ENCODE results near the gene POLR2J.
"Not testable (repeated sequence)": the region's sequence is repeated elsewhere in the genome, so short reads cannot be mapped to it uniquely, and the experiment has no call there.

POLR2J gene

GRCh38 chr7:102494473-102495149 lies 15.9 kb upstream of the POLR2J start:
- DNase-seq (ENCODE audit: low read depth) = not testable (repeated sequence)

GRCh38 chr7:102494026-102494425 lies 15.3 kb upstream of the POLR2J start:
- not testable (repeated sequence) for DNase-seq (ENCODE audit: low read depth)

- not testable (repeated sequence) for DNase-seq (ENCODE audit: low read depth)
These were observed 14.7 kb upstream of the POLR2J start for GRCh38 chr7:102493220-102493935.

GRCh38 chr7:102490529-102491075 lies 11.9 kb upstream of the POLR2J start:
- DNase-seq (ENCODE audit: low read depth) = not testable (repeated sequence)

GRCh38 chr7:102484317-102484716 lies 5.6 kb upstream of the POLR2J start:
- DNase-seq (ENCODE audit: low read depth) = not testable (repeated sequence)

- DNase-seq (ENCODE audit: low read depth) = not testable (repeated sequence)
These were observed 3.2 kb upstream of the POLR2J start for GRCh38 chr7:102481962-102482361.

GRCh38 chr7:102479982-102480637 lies 1.4 kb upstream of the POLR2J start:
- DNase-seq (ENCODE audit: low read depth) = not testable (repeated sequence)

GRCh38 chr7:102479209-102479584 lies 475 bp upstream of the POLR2J start:
- not testable (repeated sequence) for DNase-seq (ENCODE audit: low read depth)

GRCh38 chr7:102474736-102475435 lies 3.8 kb downstream of the POLR2J start:
- not testable (repeated sequence) for DNase-seq (ENCODE audit: low read depth)

- not testable (repeated sequence) for DNase-seq (ENCODE audit: low read depth)
These were observed 4.6 kb downstream of the POLR2J start for GRCh38 chr7:102474116-102474515.

GRCh38 chr7:102473271-102473991 lies 5.3 kb downstream of the POLR2J start:
- no peak for DNase-seq (ENCODE audit: low read depth)

- DNase-seq (ENCODE audit: low read depth) = no peak
These were observed 6.3 kb downstream of the POLR2J start for GRCh38 chr7:102472126-102473041.

- DNase-seq (ENCODE audit: low read depth) = no peak
These were observed 7.0 kb downstream of the POLR2J start for GRCh38 chr7:102471791-102472125.

GRCh38 chr7:102469972-102470825 lies 8.5 kb downstream of the POLR2J start:
- DNase-seq (ENCODE audit: low read depth) = no peak

GRCh38 chr7:102469351-102469971 lies 9.3 kb downstream of the POLR2J start:
- no peak for DNase-seq (ENCODE audit: low read depth)

- no peak for DNase-seq (ENCODE audit: low read depth)
These were observed 10.0 kb downstream of the POLR2J start for GRCh38 chr7:102468478-102469350.

- no peak for DNase-seq (ENCODE audit: low read depth)
These were observed 10.9 kb downstream of the POLR2J start for GRCh38 chr7:102467581-102468477.
